OCI-LY1 (cell line): Measurements from ENCODE around the gene SOD2.

Experiments used
- EZH2 ChIP-seq: fragments of 200-600 bp; sonication (generic), shearing (Covaris generic); IDR thresholded peaks from 2 replicates; pipeline ENCODE4 v1.8.0; 2017; ENCODE audit warnings: borderline replicate concordance, mixed run types, mild to moderate bottlenecking, antibody characterized with exemption, low read length, moderate library complexity, mixed read lengths
- TF ChIP-seq, protein P1 (sequence below): fragments of 200-600 bp; sonication (generic), shearing (Covaris generic); IDR thresholded peaks from 2 replicates; pipeline ENCODE4 v1.5.1; 2017; ENCODE audit warnings: mild to moderate bottlenecking, antibody characterized with exemption, low read length, moderate library complexity, mixed read lengths

DNA sequence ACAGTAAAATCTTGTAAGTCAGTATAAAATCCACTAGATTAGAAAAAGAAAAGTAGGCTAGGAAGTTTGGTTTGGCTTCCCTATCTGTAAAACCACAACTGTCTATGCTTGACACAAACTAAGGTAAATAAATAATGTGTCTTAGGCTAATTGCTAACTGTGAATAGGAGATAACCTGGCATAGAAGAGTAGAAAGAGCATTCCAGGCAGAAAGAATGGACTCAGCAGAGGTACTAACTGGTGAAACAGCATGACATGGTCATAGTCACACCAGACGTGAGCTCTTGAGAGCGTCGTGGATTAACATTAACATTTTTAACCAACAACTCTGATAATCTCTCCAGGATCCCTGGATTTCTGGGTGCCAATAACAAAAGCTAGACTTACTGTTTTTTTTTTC is 25.6 kb upstream of the SOD2 start:
- TF ChIP-seq, protein P1, sequence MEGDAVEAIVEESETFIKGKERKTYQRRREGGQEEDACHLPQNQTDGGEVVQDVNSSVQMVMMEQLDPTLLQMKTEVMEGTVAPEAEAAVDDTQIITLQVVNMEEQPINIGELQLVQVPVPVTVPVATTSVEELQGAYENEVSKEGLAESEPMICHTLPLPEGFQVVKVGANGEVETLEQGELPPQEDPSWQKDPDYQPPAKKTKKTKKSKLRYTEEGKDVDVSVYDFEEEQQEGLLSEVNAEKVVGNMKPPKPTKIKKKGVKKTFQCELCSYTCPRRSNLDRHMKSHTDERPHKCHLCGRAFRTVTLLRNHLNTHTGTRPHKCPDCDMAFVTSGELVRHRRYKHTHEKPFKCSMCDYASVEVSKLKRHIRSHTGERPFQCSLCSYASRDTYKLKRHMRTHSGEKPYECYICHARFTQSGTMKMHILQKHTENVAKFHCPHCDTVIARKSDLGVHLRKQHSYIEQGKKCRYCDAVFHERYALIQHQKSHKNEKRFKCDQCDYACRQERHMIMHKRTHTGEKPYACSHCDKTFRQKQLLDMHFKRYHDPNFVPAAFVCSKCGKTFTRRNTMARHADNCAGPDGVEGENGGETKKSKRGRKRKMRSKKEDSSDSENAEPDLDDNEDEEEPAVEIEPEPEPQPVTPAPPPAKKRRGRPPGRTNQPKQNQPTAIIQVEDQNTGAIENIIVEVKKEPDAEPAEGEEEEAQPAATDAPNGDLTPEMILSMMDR: no peak
- no peak for TF ChIP-seq EZH2
